ENCODE data around the gene PRKAR2B.

GRCh38 chr7:107190090-107190489 lies 145.6 kb downstream of the PRKAR2B start:
- TF ChIP-seq POLR2A (IDR thresholded peaks at IDR 0.05; ENCODE audit: low read depth, low read length), result no peak
- no peak for TF ChIP-seq POLR2AphosphoS5 (IDR thresholded peaks at IDR 0.05; ENCODE audit: low read depth, low read length)
- TF ChIP-seq POU2F2 (IDR thresholded peaks at IDR 0.05; ENCODE audit: low read depth, low read length), result no peak
- TF ChIP-seq TAF1 (IDR thresholded peaks at IDR 0.05; ENCODE audit: low read depth, low read length), result no peak
- TF ChIP-seq SPI1 (IDR thresholded peaks at IDR 0.05; ENCODE audit: low read depth, low read length), result no peak
- TF ChIP-seq PAX5 (IDR thresholded peaks at IDR 0.05; ENCODE audit: insufficient read depth, low read length, severe bottlenecking), result no peak

Data from GM12891 (cell line).